ENCODE data around the gene RPS6KB2.

GRCh38 chr11:67439321-67440228 is 11.3 kb downstream of the RPS6KB2 start:
- TF ChIP-seq, protein P1, sequence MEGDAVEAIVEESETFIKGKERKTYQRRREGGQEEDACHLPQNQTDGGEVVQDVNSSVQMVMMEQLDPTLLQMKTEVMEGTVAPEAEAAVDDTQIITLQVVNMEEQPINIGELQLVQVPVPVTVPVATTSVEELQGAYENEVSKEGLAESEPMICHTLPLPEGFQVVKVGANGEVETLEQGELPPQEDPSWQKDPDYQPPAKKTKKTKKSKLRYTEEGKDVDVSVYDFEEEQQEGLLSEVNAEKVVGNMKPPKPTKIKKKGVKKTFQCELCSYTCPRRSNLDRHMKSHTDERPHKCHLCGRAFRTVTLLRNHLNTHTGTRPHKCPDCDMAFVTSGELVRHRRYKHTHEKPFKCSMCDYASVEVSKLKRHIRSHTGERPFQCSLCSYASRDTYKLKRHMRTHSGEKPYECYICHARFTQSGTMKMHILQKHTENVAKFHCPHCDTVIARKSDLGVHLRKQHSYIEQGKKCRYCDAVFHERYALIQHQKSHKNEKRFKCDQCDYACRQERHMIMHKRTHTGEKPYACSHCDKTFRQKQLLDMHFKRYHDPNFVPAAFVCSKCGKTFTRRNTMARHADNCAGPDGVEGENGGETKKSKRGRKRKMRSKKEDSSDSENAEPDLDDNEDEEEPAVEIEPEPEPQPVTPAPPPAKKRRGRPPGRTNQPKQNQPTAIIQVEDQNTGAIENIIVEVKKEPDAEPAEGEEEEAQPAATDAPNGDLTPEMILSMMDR (IDR thresholded peaks at IDR 0.05; ENCODE audit: low read length), result peak; percentile 19
- TF ChIP-seq EZH2 (optimal IDR thresholded peaks at IDR 0.05; ENCODE audit: low read depth, low read length), result no peak
